ENCODE measurements around the gene THOC7.

GRCh38 chr3:63791974-63792373, 71.6 kb downstream of the THOC7 start:
- TF ChIP-seq, protein P1, sequence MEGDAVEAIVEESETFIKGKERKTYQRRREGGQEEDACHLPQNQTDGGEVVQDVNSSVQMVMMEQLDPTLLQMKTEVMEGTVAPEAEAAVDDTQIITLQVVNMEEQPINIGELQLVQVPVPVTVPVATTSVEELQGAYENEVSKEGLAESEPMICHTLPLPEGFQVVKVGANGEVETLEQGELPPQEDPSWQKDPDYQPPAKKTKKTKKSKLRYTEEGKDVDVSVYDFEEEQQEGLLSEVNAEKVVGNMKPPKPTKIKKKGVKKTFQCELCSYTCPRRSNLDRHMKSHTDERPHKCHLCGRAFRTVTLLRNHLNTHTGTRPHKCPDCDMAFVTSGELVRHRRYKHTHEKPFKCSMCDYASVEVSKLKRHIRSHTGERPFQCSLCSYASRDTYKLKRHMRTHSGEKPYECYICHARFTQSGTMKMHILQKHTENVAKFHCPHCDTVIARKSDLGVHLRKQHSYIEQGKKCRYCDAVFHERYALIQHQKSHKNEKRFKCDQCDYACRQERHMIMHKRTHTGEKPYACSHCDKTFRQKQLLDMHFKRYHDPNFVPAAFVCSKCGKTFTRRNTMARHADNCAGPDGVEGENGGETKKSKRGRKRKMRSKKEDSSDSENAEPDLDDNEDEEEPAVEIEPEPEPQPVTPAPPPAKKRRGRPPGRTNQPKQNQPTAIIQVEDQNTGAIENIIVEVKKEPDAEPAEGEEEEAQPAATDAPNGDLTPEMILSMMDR (IDR thresholded peaks at IDR 0.05), result peak in 1 of 4 experiments; percentile 25
- TF ChIP-seq POLR2A (IDR thresholded peaks at IDR 0.05) (no peak), EP300 (IDR thresholded peaks at IDR 0.05) (no peak), POLR2AphosphoS5 (IDR thresholded peaks at IDR 0.05) (no peak)

All from gastroesophageal sphincter (tissue), 3 donors.